ENCODE measurements around the gene BCL2L11.

The BCL2L11 gene

DNA sequence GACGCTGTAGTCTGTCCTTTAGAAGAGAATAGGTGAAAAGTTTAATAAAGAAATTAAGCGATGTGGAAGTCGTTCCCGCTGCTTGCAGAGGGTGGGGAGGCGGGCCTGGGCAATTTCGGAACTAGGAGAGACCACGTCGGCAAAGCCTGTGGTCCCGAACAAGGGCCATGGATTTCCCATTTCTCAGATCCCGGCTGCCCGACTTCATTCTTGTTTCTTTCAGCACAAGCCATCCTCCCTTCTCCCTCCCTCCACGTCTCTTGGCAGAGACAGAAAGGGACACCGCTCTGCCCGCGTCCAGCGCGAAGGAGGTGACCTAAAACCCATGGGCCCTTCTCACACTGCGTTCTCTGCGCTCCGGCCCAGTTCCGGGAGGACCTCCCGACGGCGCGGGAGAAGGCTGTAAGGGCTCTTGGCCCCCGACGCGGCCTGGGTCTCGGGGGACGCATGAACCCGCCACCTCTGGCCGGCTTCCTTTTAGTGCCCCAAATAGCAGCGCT lies 2.2 kb upstream of the BCL2L11 start:
- peak overlapping the region; percentile 59 for H3K4me3 ChIP-seq (ENCODE audit: low read length)
- TF ChIP-seq, protein P1, sequence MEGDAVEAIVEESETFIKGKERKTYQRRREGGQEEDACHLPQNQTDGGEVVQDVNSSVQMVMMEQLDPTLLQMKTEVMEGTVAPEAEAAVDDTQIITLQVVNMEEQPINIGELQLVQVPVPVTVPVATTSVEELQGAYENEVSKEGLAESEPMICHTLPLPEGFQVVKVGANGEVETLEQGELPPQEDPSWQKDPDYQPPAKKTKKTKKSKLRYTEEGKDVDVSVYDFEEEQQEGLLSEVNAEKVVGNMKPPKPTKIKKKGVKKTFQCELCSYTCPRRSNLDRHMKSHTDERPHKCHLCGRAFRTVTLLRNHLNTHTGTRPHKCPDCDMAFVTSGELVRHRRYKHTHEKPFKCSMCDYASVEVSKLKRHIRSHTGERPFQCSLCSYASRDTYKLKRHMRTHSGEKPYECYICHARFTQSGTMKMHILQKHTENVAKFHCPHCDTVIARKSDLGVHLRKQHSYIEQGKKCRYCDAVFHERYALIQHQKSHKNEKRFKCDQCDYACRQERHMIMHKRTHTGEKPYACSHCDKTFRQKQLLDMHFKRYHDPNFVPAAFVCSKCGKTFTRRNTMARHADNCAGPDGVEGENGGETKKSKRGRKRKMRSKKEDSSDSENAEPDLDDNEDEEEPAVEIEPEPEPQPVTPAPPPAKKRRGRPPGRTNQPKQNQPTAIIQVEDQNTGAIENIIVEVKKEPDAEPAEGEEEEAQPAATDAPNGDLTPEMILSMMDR (conservative IDR thresholded peaks at IDR 0.05; ENCODE audit: low read length), result no peak
- DNase-seq (ENCODE audit: low read depth), result no peak

DNA sequence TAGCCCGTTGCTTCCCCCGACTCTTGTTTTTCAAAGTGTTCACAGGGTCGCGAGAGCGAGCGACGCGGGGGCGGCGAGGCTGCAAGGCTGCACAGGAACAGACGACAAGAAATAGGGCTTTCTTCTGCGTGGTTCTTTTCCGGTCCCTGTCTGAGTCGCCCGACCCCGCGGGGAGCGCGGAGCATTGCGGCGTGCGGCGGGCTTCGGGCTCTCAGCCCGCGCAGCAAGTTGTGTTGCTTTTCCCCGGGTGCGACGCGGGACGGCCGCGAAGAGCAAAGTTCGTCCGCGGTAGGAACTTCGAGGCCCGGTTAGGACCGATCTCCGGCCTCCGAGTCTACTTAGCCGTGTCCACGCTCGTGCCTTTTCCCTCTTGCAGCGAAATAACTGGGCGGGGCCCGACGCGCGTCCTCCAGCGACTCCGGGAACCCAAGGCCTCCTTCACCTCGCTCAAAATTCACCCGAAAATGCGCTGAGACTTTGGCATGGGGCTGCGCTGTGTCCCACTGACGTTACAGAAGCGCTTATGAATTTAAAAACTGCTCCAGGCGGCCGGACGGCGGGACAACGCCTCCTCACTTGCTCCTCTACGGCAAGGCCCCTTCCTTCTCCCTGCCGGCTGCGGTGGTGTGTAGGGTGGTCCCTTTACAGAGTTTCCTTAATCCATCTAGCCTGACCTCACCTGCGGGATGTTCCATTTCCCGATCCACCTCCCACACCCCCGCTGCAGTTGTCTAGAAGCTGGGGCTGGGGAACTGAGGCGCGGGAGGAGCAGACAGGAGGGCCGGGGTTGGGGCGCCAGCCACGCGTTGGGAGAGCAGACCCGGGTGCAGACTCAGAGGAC lies 1.5 kb upstream of the BCL2L11 start:
- no peak for DNase-seq (ENCODE audit: low read depth)
- H3K4me3 ChIP-seq (ENCODE audit: low read length), result no peak overlapping the region
- TF ChIP-seq, protein P1 (conservative IDR thresholded peaks at IDR 0.05; ENCODE audit: low read length), result no peak

DNA sequence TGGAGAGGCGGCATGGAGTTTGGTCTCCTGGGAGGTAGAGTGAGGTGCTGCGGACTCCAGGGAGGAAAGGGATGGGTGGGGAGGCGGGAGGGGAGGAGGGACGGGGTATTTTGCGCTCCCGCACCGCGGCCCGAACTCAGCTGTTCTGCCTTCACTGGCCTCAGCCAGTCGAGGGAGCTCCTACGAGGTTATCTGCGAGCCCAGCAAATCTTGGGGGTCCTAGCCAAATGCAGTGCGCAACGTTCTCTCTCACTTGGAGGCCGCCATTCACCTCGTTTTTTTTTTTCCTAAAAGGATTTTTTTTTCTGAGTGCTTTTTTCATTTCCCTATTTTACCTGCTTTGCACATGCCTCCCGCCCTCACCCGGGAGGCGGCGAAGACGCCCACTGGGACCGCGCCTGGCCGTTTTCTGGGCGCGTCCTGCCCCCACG lies 877 bp upstream of the BCL2L11 start:
- peak overlapping the region; percentile 82 for H3K4me3 ChIP-seq (ENCODE audit: low read length)
- no peak for DNase-seq (ENCODE audit: low read depth)
- TF ChIP-seq, protein P1 (conservative IDR thresholded peaks at IDR 0.05; ENCODE audit: low read length), result no peak

DNA sequence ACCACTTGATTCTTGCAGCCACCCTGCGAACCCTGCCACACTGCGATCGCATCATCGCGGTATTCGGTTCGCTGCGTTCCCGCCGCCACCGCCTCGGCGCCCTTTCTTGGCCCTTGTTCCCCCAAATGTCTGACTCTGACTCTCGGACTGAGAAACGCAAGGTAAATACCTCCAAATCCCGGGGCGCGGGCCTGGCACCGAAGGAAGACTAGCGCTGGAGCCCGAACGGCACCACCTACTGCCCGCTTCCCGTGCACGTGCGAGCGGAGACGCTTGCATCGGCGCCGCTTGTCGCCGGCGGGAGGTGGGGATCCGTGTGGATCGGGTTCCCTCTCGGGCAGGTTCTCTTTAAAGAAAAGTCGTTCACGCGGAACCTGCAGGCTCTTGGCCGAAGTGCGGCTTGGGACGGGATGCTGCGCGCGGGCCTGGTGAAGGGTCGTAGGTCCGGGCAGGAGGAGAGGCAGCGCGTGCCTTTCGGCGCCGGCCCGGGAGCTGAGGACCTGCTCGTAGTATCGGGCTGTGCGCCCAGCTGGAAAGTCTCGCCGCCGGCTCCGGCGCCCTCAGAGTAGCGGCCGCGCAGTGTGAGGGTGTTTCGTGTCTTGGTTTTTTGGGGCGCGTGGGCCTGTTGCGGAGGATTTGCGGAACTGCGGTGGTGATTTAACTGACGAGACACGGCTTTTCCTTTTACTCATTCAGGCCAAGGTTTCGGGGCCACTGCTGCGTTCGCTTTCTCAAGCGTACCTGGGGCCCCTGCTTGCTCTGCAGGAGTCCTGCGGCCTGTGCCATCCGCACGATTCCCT lies 514 bp downstream of the BCL2L11 start:
- peak overlapping the region; percentile 82 for H3K4me3 ChIP-seq (ENCODE audit: low read length)
- TF ChIP-seq, protein P1 (conservative IDR thresholded peaks at IDR 0.05; ENCODE audit: low read length), result no peak
- DNase-seq (ENCODE audit: low read depth), result no peak

DNA sequence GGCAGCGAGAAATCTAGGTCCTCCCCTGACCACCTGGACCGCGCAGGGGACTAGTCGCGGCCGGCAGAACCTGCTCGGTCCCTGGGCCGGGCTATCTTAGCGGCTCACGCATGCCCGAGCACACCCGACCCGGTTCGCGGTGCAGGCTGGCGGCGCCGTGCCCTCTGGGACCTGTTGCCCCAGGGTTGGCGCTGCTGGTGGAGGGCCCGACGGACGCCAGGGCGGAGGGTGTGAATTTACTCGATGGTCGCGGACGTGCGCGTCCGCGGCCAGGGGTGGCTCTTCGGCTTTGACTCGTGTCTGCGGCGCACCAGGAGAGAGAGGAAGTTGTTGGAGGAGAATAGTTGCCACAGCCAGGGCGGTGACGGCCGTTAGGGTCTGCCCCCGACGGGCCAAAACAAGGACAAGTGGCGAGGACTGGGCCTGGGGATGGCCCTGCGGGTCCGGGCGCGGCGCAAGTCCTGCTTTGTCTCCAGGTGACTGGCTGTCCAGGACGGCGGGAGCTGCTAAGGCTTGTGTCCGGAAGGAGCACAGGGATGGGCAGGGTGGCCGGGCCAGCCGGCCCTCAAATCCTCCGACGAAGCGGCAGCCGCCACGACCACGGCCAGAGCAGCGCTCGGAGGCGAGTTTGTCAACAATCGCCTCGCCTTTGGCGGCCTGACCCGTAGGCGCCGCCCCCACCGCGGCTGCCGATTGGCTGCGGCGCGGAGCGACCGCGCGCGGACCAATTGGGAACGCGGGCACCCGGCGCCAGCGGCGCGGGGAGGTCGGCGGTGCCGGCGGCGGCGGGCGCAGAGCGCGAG lies 1.3 kb downstream of the BCL2L11 start:
- DNase-seq (ENCODE audit: low read depth), result peak; percentile 85
- H3K4me3 ChIP-seq (ENCODE audit: low read length), result peak overlapping the region; percentile 82
- TF ChIP-seq, protein P1 (conservative IDR thresholded peaks at IDR 0.05; ENCODE audit: low read length), result no peak

DNA sequence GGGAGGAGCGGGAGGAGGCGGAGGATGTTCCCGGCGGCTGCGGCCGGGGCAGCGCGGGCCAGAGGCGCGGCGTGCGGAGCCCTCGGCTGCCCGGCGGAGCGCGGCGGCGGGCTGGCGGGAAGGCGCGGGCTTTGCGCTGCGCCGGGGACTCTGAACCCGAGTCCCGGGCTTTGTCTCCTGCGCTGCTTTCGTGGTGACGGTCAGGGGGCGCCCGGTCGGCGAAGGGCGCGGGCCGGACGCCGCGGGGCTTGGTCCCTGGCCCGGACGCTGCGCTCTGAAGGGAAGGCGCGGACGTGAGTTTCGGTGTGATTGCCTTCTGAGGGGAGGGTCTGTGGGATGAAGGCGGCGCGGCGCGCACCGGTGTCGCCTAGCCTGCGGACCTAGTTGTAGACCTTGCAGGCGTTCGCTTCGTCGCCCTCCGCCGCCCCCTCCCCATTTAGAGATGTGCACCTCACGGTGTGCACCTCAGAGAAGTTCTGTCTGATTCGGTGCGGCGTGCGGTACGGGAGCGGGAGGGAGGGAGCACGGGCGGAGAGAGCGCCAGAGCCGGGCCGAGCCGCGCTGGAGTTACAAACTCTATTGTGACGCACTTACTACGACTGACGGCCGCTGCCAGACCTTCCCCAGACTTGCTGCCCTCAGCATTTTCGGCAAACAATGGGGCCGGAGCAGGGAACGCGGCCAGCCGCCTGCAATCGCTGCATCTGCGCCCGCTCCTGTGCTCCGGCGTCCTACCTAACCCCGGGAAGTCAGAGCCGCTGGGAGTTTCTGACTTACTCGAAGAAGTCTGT lies 2.1 kb downstream of the BCL2L11 start:
- TF ChIP-seq, protein P1 (conservative IDR thresholded peaks at IDR 0.05; ENCODE audit: low read length), result no peak
- peak; percentile 75 for DNase-seq (ENCODE audit: low read depth)

More for the DNA sequence above, 2.1 kb downstream of the BCL2L11 start:
- peak overlapping the region; percentile 85 for H3K4me3 ChIP-seq (ENCODE audit: low read length)
